ENCODE data around the gene DCN.

DNA sequence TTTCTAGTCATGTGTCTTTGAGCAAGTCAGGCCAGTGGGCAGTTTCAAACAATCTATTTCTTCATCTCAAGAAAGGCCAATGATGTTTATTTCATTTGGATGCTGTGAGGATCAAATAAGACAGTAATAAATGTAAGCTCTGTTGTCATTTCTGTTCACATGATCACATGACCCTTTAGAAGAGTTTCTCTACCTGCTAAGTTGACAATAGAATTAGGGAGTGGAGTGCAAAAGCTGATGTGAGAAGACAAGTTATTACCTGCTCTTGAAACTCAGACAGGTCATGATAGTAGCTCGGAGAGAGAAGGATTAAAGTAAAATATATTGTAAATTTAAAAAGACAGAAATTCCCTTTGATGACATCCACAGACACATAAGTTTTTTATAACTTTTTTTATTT is 37.3 kb upstream of the DCN start:
- TF ChIP-seq EZH2phosphoT487 (IDR thresholded peaks at IDR 0.05; ENCODE audit: borderline replicate concordance): no peak
- TF ChIP-seq, protein P1, sequence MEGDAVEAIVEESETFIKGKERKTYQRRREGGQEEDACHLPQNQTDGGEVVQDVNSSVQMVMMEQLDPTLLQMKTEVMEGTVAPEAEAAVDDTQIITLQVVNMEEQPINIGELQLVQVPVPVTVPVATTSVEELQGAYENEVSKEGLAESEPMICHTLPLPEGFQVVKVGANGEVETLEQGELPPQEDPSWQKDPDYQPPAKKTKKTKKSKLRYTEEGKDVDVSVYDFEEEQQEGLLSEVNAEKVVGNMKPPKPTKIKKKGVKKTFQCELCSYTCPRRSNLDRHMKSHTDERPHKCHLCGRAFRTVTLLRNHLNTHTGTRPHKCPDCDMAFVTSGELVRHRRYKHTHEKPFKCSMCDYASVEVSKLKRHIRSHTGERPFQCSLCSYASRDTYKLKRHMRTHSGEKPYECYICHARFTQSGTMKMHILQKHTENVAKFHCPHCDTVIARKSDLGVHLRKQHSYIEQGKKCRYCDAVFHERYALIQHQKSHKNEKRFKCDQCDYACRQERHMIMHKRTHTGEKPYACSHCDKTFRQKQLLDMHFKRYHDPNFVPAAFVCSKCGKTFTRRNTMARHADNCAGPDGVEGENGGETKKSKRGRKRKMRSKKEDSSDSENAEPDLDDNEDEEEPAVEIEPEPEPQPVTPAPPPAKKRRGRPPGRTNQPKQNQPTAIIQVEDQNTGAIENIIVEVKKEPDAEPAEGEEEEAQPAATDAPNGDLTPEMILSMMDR (conservative IDR thresholded peaks at IDR 0.05; ENCODE audit: low read length): no peak

Data from Loucy (cell line).